Activated CD8-positive, alpha-beta memory T cell treated with anti-CD3 and anti-CD28 coated beads, Interleukin-2, amount 50 U/mL, for 1 hour (primary cell): ENCODE measurements around the gene TRIM36.
A peak's percentile ranks its signal among the peaks of the same experiment; 100 is the strongest.

Experiments used
- DNase-seq: peaks from one replicate; pipeline ENCODE4 v3.0.0-alpha.2; 2020; ENCODE audit errors: extremely low read depth

TRIM36 gene, protein sequence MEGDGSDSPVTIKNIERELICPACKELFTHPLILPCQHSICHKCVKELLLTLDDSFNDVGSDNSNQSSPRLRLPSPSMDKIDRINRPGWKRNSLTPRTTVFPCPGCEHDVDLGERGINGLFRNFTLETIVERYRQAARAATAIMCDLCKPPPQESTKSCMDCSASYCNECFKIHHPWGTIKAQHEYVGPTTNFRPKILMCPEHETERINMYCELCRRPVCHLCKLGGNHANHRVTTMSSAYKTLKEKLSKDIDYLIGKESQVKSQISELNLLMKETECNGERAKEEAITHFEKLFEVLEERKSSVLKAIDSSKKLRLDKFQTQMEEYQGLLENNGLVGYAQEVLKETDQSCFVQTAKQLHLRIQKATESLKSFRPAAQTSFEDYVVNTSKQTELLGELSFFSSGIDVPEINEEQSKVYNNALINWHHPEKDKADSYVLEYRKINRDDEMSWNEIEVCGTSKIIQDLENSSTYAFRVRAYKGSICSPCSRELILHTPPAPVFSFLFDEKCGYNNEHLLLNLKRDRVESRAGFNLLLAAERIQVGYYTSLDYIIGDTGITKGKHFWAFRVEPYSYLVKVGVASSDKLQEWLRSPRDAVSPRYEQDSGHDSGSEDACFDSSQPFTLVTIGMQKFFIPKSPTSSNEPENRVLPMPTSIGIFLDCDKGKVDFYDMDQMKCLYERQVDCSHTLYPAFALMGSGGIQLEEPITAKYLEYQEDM

DNA sequence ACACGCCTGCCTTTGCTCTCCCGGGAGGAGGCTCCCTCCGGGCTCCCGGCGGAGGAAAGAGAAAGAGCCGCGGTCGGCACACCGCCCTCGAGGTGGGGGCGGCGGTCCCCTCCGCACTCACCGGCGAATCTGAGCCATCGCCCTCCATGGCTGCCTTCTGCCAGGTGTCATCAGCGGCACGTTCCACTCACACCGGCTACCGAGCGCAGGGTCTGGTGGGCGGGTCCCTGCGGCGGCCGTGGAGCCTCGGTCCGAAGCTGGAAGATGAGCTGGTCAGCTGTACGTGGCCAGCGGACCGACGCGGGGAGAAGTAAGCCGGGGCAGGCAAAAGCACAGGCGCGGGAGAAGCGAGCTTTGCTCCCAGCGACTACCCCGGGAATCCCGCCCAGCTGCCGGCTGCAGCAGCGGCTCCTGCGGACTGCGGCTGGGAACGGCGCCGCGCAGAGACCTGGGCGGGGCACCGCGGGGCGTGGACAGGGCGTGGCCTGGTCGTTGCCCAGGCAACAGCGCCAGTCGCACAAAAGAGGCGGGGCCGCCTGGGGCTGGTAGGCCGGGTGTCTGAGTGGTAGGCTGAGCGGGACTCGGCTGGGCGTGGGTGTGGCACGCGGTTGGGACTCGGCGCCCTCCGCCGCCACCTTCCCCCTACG is at the start of gene TRIM36:
TSS of gene TRIM36 (minus strand) at position 422 of the 647 bp plus-strand sequence. CDS start at position 148, 274 bp downstream.
- DNase-seq: peak; percentile 80

DNA sequence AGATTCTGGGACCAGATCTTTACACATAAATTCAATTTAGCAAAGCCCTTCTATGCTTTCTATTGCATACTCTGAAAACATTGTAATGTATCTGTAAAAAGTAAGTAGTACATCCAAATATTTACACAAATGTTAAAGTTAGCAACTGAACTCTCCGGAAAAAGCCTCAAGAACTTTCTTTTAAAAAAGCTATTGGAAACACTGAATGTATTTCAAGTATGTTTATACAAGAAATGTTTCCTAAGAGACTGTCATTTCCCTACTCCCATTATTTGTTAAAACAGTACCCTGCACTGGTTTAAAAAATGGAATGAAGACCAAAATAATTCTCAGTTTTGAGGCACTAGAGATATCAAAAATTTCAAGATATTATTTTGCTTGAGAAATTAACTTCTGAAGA is 44.8 kb upstream of the TRIM36 start:
- DNase-seq: no peak

DNA sequence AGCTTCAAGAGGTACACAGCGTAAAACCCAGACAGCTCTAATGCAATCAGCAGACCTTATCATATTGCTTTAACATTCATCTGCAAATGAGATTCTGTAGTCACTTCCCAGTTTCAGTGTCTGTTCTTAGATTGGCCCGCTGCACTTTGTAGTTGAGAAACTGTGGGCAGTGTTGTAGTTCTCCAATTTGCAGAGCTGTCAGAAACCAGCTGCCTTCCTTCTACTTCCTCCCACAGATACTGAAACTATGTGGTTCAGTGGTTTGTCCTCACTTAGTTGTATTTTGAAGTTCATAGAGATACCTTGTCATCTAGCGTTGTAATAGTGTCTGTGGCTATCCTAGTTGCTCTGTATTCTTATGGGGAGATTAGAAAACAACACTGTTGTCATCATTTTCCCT is 39.6 kb upstream of the TRIM36 start:
- no peak for DNase-seq

DNA sequence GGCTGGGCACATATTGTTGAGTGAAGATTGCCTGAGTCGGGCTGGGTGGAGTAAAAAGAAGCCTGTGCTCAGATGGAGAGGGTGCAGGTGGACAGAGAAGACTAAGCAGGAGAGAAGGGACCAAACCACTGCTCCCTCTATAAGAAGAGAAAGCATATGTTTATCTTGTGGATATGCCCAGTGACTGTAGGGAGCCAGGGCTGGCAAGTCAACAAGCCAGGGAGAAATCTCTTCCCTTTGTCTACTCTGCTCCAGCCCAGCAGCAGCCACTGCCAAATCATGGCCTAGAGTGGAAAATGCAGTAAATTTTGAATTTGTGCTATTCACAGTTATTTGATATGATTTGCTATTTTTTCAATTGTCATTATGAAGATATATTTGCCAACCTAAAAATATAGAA is 33.2 kb upstream of the TRIM36 start:
- DNase-seq: no peak

DNA sequence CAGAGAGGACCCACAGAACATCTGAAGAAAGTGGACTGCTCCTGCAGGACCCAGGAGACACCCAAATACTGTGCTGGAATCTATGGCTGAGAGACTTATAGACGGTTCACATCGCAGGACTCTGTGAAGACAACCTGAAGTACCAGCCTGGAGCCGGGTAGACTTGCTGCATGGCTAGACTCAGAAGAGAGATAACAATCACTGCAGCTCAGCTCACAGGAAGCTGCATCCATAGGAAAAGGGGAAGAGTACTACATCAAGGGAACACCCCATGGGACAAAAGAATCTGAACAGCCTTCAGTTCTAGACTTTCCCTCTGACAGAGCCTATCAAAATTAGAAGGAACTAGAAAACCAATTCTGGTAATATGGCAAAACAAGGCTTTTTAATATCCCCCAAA is 26.5 kb upstream of the TRIM36 start:
- DNase-seq: no peak

DNA sequence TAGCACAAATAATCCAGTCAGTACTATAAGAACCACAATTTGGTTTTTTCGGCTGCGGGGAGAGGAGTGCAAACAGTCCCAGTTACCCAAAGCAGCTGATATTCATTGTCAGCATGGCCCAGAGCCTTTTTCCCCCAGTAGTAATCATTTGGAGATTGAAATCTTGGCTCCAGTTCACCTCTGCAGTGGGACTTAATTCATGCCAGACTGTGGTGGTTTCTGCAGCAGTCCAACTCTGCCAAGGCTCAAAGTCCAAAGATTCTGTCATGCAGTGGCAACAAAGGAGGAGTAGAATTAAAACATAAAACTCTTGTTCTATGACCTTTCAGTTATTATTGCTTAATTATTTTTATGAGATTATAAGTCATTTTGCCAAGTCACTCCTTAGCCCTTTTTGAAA is 25.0 kb upstream of the TRIM36 start:
- no peak for DNase-seq

DNA sequence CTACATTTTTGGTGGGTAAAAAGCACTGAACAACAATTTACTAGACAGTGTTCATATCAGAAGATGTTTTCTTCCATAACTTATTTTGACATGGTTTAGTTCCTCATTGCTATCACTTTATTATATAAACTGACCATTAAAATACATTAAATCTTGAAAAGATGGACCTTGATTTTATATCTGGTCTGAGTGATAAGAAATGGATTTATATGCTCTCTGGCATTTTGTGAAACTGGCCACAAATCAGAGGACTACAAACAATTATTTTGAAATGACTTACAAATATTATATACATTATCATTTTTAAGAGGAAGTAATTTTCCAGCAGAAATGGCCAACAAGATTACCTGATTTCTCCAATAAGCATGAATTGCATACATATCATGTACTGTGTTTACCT is 23.6 kb upstream of the TRIM36 start:
- DNase-seq: no peak

DNA sequence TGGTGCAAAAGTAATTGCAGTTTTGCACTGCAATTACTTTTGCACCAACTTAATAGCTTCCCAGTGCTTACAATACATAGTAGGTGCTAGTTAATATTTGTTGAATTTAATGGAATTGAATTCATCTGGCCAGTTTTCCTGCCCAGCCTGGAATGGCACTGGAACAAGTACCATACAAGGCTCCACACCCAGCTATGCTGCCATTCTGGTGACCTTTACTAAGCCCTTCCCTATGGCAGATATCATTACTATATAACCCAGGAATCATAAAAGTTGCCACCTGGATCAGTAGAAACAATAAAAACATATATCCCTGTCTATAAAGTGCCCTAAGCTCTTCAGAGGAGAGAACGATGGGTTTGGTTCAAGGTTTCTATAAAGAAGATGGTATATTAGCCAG is 22.4 kb upstream of the TRIM36 start:
- no peak for DNase-seq

DNA sequence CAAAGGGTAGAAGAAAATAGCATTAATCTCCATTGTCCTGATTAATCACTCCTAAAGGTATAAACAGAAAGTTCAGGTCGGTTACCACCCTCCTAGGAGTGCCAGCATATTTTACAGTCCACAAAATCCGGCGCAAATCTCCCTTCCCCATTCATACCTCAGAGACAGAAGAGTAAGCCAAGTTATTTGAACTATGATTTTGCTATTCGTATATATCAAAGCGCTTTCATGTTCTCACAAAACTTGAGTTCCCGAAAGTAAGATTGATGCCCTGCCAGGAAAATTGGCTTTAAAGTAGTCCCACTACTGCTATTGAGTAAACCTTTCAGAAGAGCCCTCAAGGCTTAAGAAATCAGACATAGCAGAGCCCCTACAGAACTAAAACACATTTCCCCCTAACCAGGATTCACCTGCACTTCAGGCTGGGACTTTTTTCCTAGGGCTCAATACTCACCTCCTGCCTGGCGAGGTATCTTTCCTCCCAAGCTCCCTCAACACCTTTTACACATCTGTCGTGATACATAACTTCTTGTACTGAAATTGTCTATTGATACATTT is 21.8 kb upstream of the TRIM36 start:
- DNase-seq: no peak

DNA sequence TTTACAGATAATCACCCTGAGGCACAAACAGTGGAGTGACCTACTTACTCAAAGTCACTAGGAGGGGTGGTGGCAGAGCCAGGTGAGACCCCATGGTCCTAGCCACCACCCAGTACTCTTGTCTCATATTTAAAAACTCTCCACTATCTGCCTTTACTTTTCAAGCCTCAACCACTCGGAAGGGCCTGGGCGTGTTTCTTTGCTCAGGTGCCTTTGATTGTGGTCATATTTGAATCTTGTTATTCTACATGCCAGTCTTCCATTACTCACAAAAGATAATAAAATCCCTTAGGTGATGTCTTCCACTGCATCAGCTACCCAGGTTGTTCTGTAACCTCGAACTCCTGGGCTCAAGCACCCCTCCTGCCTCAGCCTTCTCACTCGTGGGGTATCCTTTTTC is 20.7 kb upstream of the TRIM36 start:
- DNase-seq: no peak

DNA sequence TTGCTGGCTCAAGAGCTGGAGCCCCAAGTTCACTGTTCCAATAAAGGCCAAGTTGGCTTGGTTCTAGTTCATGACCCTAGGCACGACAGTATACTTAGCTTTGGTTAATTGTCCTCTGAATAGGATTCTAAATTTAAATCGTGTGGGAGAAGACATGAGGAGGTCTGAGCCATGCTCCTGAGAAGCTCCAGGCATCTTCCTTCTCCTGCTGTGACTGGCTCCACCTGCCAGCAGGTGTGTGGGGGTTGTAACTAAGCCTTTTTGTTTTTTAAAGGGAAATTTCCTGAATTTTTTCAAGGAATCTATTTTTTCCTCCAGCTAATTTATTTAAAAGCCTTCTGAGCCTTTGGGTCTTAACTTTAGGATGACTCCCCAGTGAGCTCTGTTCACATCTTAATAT is 20.2 kb upstream of the TRIM36 start:
- no peak for DNase-seq

DNA sequence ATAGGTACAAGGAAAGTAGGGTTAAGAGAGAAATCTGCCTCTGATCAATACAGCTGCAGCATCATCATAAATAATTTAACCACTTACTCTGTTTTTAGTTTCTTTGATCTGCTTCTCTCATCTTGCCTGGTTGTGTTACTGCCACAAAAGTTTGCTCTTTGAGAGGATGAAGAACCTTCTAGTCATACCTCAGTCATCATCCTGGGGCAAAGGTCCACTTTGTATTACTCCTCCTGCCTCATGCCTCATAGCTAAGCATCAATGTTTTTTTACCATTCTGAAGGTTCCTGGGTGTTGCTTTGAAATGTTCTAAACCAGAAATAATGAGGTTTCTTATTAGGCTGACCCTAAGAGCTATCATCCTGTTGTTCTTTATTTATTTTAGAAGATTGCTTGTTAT is 17.1 kb upstream of the TRIM36 start:
- DNase-seq: no peak

DNA sequence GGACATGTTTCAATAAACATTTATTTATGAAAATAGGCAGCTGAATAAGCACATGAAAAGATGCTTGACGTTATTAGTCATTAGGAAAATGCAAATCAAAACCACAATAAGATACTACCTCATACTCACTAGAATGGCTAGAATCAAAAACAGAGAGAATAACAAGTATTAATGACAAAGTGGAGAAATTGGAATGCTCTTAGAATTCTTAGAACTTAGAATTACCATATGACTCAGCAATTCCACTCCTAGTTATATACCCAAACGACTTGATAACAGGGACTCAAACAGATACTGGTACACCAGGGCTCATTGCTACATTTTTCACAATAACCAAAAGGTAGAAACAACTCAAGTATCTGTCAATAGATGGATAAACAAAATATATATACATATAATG is 15.1 kb upstream of the TRIM36 start:
- DNase-seq: no peak

DNA sequence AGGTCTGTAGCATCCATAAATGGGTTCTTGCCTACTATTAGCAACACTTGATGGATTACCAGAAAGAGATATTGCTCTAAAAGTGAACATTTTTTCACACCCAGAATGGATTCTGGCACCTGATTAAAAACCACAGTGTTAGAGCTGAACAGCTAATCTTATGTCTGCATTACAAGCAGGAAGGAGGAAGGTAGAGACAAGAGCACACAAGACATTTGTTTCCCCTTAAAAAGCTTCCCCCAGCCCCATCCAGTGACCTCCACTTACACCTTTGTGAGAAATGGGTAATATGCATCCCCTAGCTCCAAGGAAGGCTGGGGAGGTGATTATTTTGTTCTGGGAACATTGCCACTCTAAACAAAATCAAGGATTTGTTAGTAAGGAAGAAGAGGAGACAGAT is 12.0 kb upstream of the TRIM36 start:
- DNase-seq: no peak

DNA sequence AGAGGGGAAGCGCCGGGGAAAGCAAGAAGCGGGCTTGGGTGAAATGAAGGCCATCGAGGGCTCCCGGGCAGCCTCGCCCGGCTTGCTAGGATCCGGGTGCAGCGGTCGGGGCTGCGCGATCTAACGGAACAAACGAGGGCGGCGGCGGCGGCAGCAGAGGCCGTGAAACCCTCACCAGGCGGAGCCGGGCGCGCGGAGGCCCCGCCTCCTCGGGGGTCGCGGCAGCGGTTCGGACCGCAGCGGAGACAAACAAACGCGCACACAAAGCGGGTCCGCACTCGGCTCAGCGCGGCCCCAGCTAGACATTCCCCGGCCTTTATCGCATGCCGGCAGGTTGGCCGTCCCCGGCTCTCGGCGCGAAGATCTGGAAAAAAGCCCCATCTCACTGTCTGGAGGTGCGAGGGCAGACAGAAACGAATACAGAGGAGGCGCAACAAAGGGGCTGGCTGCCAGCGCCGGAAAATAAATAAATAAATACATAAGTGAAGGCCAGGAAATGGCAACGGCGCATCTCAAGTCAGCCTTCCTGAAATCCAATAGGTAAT is 10.5 kb upstream of the TRIM36 start:
- DNase-seq: no peak

DNA sequence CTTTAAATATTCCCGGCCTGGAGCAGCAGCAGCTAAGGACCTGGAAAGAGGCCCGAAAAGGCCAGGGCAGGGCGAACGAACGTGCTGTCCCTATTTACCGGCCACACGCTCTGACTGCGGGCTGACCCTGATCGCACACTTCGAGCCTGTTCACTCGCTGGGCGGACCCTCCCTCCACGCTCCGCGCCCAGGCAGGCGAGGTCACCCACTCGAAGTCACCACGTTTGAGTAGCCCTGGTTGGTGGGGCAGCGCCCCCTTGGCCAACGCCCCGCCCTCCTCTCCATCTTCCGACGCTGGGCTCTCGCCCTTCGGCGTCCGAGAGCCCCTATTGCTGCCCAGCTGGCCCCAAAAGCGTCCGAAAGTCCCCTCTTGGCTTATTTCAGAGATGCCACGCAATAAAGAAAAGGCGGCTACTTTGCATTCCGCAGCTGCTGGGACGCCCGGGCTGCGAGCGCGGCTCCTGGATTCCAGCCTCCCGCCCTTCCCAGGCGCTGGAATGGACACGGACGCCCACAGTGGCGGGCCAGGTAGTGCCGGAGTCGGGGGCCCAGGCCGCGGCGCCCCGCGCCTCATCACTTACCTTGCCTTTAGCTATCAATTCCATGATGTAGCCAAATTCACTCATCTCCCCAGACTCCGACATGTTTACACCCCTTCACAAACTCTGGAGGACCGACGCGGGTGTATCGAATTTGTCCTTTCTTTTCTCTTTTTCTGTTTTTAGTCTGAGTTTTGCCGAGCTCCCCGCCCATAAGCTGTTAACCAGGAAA is 9.9 kb upstream of the TRIM36 start:
- no peak for DNase-seq

DNA sequence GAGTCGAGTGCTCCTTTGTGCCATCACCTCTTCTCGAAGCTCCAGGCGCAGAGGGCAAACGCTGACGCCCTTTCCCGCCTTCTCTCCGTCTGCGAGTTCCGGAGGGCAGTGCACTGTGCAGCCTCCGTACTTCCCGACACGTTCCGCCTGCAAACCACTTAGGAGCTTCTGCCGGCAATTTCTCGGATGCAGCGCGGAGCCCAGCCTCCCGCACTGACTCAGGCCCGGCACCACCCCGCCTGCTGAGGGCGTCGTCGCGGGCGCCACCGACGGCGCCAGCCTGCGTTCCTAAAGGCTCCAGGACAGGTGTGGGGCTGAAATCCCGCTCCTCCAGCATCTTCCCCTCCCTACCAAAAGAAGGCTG is 9.3 kb upstream of the TRIM36 start:
- no peak for DNase-seq

DNA sequence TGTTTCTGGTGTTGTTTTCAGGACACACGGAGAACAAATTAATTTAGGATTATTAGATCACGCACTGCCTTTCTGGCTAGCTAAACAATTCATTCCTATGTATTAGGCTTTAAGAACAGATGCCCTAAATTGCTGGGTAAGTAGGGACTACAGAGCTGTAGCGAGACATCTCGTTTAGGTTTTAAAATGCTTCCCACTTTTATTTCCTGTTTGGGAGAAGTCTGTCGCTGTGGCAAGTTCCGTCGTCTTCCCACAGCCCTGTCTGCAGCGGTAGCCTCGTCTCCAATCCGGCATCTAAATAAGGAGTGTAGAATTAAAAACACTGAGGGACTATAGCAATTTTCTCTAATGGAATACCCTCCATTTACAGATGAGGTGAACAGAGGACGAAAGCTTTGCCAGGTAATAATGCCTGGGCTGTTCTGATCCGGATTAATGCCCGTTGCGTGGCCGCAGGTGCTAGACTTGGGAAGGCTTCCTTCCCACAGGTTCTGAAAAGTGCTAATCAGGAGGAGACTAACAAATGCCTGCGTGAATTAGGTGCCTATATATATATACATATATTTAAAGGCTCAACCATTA is 1.3 kb upstream of the TRIM36 start:
- DNase-seq: no peak

DNA sequence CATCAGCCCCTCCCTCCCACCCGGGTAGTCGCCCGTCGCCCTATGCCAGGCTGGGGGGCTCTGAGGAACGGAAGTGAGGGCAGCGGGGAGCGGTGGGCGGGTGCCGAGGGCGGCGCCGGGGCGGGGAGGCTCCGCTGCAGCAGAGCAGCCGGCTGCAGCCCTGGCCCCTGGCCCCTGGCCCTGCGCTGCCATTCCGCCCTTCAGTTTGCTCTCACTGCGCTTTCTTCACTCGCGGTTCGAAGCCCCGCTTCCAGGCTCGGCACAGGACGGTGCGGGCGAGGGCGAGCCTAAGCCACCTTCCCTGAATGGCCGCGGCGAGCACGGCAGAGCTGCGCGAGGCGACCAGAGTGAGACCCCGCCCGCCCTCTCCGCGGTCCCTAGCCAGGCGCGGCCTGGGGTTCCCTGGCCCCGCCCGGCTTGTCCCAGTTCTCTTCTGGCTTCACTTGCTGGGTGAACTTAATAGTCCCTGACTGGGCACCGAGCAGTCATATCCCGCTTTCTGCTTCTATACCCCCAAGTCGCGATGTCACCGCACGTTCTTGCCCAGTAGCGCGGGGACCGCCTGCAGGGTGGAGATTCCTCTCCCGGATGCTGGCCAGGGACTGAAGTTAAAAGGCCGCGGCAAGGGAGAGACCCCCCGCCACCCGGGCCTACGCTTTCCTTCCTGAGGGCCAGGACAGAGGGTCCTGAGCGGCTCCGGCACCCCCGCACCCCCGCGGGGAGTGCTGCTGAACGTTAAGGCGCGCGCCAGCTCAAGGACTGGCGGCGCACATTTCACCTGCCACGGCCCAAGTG is 623 bp upstream of the TRIM36 start:
- DNase-seq: no peak

DNA sequence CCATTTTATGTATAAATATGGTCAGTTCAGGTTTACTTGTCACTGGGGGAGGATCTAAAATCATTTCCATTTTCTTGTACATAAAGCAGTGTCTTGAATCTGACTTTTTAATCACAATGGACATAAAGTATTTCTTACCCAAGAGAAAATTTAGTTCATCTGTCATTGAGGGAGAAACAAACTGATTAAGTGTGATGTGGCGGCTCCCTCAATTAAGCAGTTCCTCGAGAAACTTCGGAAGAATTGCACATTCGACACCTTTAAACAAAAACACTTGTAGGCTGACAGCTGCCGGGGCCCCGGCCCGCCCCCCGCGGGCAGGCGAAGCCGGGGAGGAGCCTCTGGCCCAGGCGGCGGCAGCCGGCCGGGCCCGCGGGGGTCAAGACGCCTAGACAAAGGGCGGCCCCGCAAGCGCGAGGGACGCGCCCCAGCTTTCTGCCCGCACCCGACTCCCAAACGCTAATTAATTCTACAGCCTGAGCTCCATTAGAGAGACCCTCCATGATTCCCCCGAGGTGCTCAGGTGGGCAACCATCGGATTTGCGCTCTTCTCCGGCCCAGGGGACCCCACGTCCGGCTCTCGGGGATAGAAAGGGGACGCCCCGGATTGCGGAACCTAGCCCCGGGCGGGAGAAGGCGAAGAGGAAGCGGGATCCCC is 750 bp downstream of the TRIM36 start:
- no peak for DNase-seq
